ENCODE measurements around the gene NRXN3.

Gene NRXN3

GRCh38 chr14:79502136-79502750, 1332.1 kb downstream of the NRXN3 start:
- DNase-seq (ENCODE audit: low read depth), result no peak
- H3K4me3 ChIP-seq (ENCODE audit: low read length), result no peak overlapping the region
- no peak for TF ChIP-seq CTCF (conservative IDR thresholded peaks at IDR 0.05; ENCODE audit: low read length)

GRCh38 chr14:79502751-79503148, 1332.6 kb downstream of the NRXN3 start:
- H3K4me3 ChIP-seq (ENCODE audit: low read length), result no peak overlapping the region
- no peak for TF ChIP-seq CTCF (conservative IDR thresholded peaks at IDR 0.05; ENCODE audit: low read length)
- no peak for DNase-seq (ENCODE audit: low read depth)

- DNase-seq (ENCODE audit: low read depth), result peak; percentile 56
These were observed 1340.5 kb downstream of the NRXN3 start for GRCh38 chr14:79510659-79511058.

GRCh38 chr14:79511146-79511545, 1341.0 kb downstream of the NRXN3 start:
- DNase-seq (ENCODE audit: low read depth), result no peak
- TF ChIP-seq CTCF (conservative IDR thresholded peaks at IDR 0.05; ENCODE audit: low read length), result no peak
- H3K4me3 ChIP-seq (ENCODE audit: low read length), result no peak overlapping the region

More at GRCh38 chr14:79510659-79511058, 1340.5 kb downstream of the NRXN3 start:
- H3K4me3 ChIP-seq (ENCODE audit: low read length), result no peak overlapping the region
- no peak for TF ChIP-seq CTCF (conservative IDR thresholded peaks at IDR 0.05; ENCODE audit: low read length)

- TF ChIP-seq CTCF (conservative IDR thresholded peaks at IDR 0.05; ENCODE audit: low read length), result no peak
- DNase-seq (ENCODE audit: low read depth), result no peak
- H3K4me3 ChIP-seq (ENCODE audit: low read length), result no peak overlapping the region
These were observed 1343.3 kb downstream of the NRXN3 start for GRCh38 chr14:79513446-79513845.

- no peak for TF ChIP-seq CTCF (conservative IDR thresholded peaks at IDR 0.05; ENCODE audit: low read length)
- DNase-seq (ENCODE audit: low read depth), result peak; percentile 23
- H3K4me3 ChIP-seq (ENCODE audit: low read length), result no peak overlapping the region
These were observed 1344.5 kb downstream of the NRXN3 start for GRCh38 chr14:79514700-79515099.

- no peak for TF ChIP-seq CTCF (conservative IDR thresholded peaks at IDR 0.05; ENCODE audit: low read length)
- no peak overlapping the region for H3K4me3 ChIP-seq (ENCODE audit: low read length)
- DNase-seq (ENCODE audit: low read depth), result no peak
These were observed 1345.0 kb downstream of the NRXN3 start for GRCh38 chr14:79515158-79515557.
